ENCODE measurements around the gene MICAL2.

DNA sequence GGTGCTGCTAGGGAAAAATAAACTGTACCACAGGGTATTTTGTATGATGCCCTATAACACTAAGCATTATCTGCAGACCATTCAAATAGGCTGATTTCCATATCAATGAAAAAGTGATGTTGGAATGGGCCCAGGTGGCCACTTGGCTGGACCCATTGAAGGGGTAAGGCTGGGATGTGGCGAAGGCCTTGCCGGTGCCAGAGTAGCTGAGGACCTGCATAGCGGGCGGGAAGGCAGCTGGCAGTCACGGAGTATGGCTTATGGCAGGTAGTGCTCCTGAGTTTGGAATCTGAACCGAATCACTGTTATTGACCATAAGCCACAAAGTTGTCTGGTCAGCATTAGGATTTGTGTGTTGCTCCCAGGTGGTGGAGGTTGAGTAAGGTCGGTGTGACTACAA, 131.0 kb downstream of the MICAL2 start:
- TF ChIP-seq TBL1XR1 (IDR thresholded peaks at IDR 0.05; ENCODE audit: borderline replicate concordance, low read length, partially characterized antibody) = no peak
- no peak for TF ChIP-seq BHLHE40 (IDR thresholded peaks at IDR 0.05; ENCODE audit: low read length)
- no peak for TF ChIP-seq HIC2 (CRISPR knock-in tag; IDR thresholded peaks at IDR 0.05; ENCODE audit: low read depth)
